ENCODE measurements around the gene TLR7.

Gene TLR7

GRCh38 chrX:12866451-12867377 lies at the start of gene TLR7:
Gene TLR7 (plus strand): TSS chrX:12867072. CDS start chrX:12867579, 507 bp downstream.
- no peak for TF ChIP-seq ZBTB7A (IDR thresholded peaks at IDR 0.05; ENCODE audit: low read depth)
- TF ChIP-seq CEBPB (IDR thresholded peaks at IDR 0.05): no peak
- TF ChIP-seq YY1 (IDR thresholded peaks at IDR 0.05; ENCODE audit: low read depth): no peak
- no peak for TF ChIP-seq NFIC (IDR thresholded peaks at IDR 0.05)
- no peak for TF ChIP-seq EP300 (IDR thresholded peaks at IDR 0.05; ENCODE audit: borderline replicate concordance)
- no peak for TF ChIP-seq MAX (IDR thresholded peaks at IDR 0.05)
- TF ChIP-seq FOXM1 (IDR thresholded peaks at IDR 0.05; ENCODE audit: borderline replicate concordance, low read depth): no peak
- TF ChIP-seq EGR1 (IDR thresholded peaks at IDR 0.05): no peak
- no peak for TF ChIP-seq USF1 (IDR thresholded peaks at IDR 0.05)
- no peak for TF ChIP-seq RAD21 (IDR thresholded peaks at IDR 0.05; ENCODE audit: low read depth)
- TF ChIP-seq TAF1 (IDR thresholded peaks at IDR 0.05; ENCODE audit: low read depth): no peak
- TF ChIP-seq TCF12 (IDR thresholded peaks at IDR 0.05; ENCODE audit: low read depth): no peak
- TF ChIP-seq REST (IDR thresholded peaks at IDR 0.05; ENCODE audit: low read depth): no peak

- no peak for TF ChIP-seq NFIC (IDR thresholded peaks at IDR 0.05)
- TF ChIP-seq USF1 (IDR thresholded peaks at IDR 0.05): no peak
- TF ChIP-seq REST (IDR thresholded peaks at IDR 0.05; ENCODE audit: low read depth): no peak
- no peak for TF ChIP-seq EP300 (IDR thresholded peaks at IDR 0.05; ENCODE audit: borderline replicate concordance)
- no peak for TF ChIP-seq EGR1 (IDR thresholded peaks at IDR 0.05)
- no peak for TF ChIP-seq MAX (IDR thresholded peaks at IDR 0.05)
- no peak for TF ChIP-seq TAF1 (IDR thresholded peaks at IDR 0.05; ENCODE audit: low read depth)
- no peak for TF ChIP-seq RAD21 (IDR thresholded peaks at IDR 0.05; ENCODE audit: low read depth)
- TF ChIP-seq CREB1 (IDR thresholded peaks at IDR 0.05; ENCODE audit: low read depth): no peak
- no peak for TF ChIP-seq CEBPB (IDR thresholded peaks at IDR 0.05)
- no peak for TF ChIP-seq TCF12 (IDR thresholded peaks at IDR 0.05; ENCODE audit: low read depth)
- no peak for TF ChIP-seq TEAD4 (IDR thresholded peaks at IDR 0.05)
- TF ChIP-seq FOXM1 (IDR thresholded peaks at IDR 0.05; ENCODE audit: borderline replicate concordance, low read depth): no peak
- TF ChIP-seq ZBTB7A (IDR thresholded peaks at IDR 0.05; ENCODE audit: low read depth): no peak
- TF ChIP-seq YY1 (IDR thresholded peaks at IDR 0.05; ENCODE audit: low read depth): no peak
Observed at GRCh38 chrX:12817528-12817927, 49.3 kb upstream of the TLR7 start.

GRCh38 chrX:12819222-12819621 lies 47.6 kb upstream of the TLR7 start:
- TF ChIP-seq CEBPB (IDR thresholded peaks at IDR 0.05): no peak
- no peak for TF ChIP-seq ZBTB7A (IDR thresholded peaks at IDR 0.05; ENCODE audit: low read depth)
- no peak for TF ChIP-seq TAF1 (IDR thresholded peaks at IDR 0.05; ENCODE audit: low read depth)
- TF ChIP-seq FOXM1 (IDR thresholded peaks at IDR 0.05; ENCODE audit: borderline replicate concordance, low read depth): no peak
- no peak for TF ChIP-seq NFIC (IDR thresholded peaks at IDR 0.05)
- TF ChIP-seq YY1 (IDR thresholded peaks at IDR 0.05; ENCODE audit: low read depth): no peak
- no peak for TF ChIP-seq TCF12 (IDR thresholded peaks at IDR 0.05; ENCODE audit: low read depth)
- no peak for TF ChIP-seq EGR1 (IDR thresholded peaks at IDR 0.05)
- TF ChIP-seq USF1 (IDR thresholded peaks at IDR 0.05): no peak
- no peak for TF ChIP-seq RAD21 (IDR thresholded peaks at IDR 0.05; ENCODE audit: low read depth)
- no peak for TF ChIP-seq REST (IDR thresholded peaks at IDR 0.05; ENCODE audit: low read depth)
- no peak for TF ChIP-seq EP300 (IDR thresholded peaks at IDR 0.05; ENCODE audit: borderline replicate concordance)
- no peak for TF ChIP-seq CREB1 (IDR thresholded peaks at IDR 0.05; ENCODE audit: low read depth)
- no peak for TF ChIP-seq TEAD4 (IDR thresholded peaks at IDR 0.05)
- no peak for TF ChIP-seq MAX (IDR thresholded peaks at IDR 0.05)

Data from Ishikawa (cell line).